ENCODE data around the gene HYKK.

- TF ChIP-seq MAFK (conservative IDR thresholded peaks at IDR 0.05 in 1 of 2, IDR thresholded peaks at IDR 0.05 in 1 of 2; ENCODE audit: low read length in 2 of 2) = no peak
- no peak for TF ChIP-seq KLF16 (CRISPR knock-in tag; IDR thresholded peaks at IDR 0.05)
- no peak for TF ChIP-seq ZNF143 (CRISPR knock-in tag; IDR thresholded peaks at IDR 0.05)
- no peak for TF ChIP-seq IKZF5 (CRISPR knock-in tag; IDR thresholded peaks at IDR 0.05)
- no peak for TF ChIP-seq PBX3 (CRISPR knock-in tag; IDR thresholded peaks at IDR 0.05; ENCODE audit: borderline replicate concordance)
- no peak for TF ChIP-seq CTCF (CRISPR knock-in tag; IDR thresholded peaks at IDR 0.05)
- no peak for TF ChIP-seq POLR2A (IDR thresholded peaks at IDR 0.05; ENCODE audit: insufficient read depth in 1 of 2, low read depth in 2 of 2, low read length in 2 of 2)
- no peak for TF ChIP-seq MAZ (IDR thresholded peaks at IDR 0.05; ENCODE audit: borderline replicate concordance, low read depth, low read length)
- no peak for TF ChIP-seq MAZ (CRISPR knock-in tag; IDR thresholded peaks at IDR 0.05; ENCODE audit: low read depth)
- TF ChIP-seq TFDP1 (CRISPR knock-in tag; IDR thresholded peaks at IDR 0.05; ENCODE audit: borderline replicate concordance) = no peak
- no peak for TF ChIP-seq ARID2 (CRISPR knock-in tag; IDR thresholded peaks at IDR 0.05; ENCODE audit: borderline replicate concordance)
- no peak for TF ChIP-seq JUND (CRISPR knock-in tag; IDR thresholded peaks at IDR 0.05)
- TF ChIP-seq KLF11 (CRISPR knock-in tag; IDR thresholded peaks at IDR 0.05) = no peak
- TF ChIP-seq FOXM1 (CRISPR knock-in tag; IDR thresholded peaks at IDR 0.05) = no peak
Measured at GRCh38 chr15:78508272-78508671, 895 bp downstream of the HYKK start.

Data from HepG2 (cell line).